HepG2 (cell line): ENCODE measurements around the gene NCAPD2. TPM values are rescaled to one million over a fixed set of nuclear protein-coding genes. Genes with fewer than 3 reads are reported as not detected.

ENCODE experiments used
- ARID5B ChIP-seq: IDR thresholded peaks from 2 replicates; pipeline ENCODE4 v1.4.0; 2020; ENCODE audit warnings: mild to moderate bottlenecking, missing genetic modification reagents
- ASH2L ChIP-seq: fragments of 300-600, 200-600 bp; sonication (generic); IDR thresholded peaks from 2 replicates; pipeline ENCODE4 v1.7.0; 2017; ENCODE audit warnings: low read depth, mild to moderate bottlenecking, moderate library complexity, mixed read lengths, low read length; ENCODE audit not compliant: insufficient read length
- DRAP1 ChIP-seq: IDR thresholded peaks from 2 replicates; pipeline ENCODE4 v1.6.1; 2016; ENCODE audit warnings: missing genetic modification reagents, missing compliant biosample characterization
- ETV5 ChIP-seq: IDR thresholded peaks from 2 replicates; pipeline ENCODE4 v1.6.1; 2018; ENCODE audit warnings: missing biosample characterization, missing genetic modification reagents, inconsistent platforms, borderline replicate concordance
- IRX3 ChIP-seq: sonication (generic); formaldehyde crosslinking; IDR thresholded peaks from 2 replicates; pipeline ENCODE4 v1.8.1; 2023; ENCODE audit warnings: mild to moderate bottlenecking, low read depth, missing genetic modification reagents, borderline replicate concordance
- PAX8 ChIP-seq: sonication (generic); formaldehyde crosslinking; IDR thresholded peaks from 2 replicates; pipeline ENCODE4 v1.8.0; 2022; ENCODE audit warnings: mild to moderate bottlenecking, missing genetic modification reagents, borderline replicate concordance
- PRDM15 ChIP-seq: sonication (generic); formaldehyde crosslinking; IDR thresholded peaks from 2 replicates; pipeline ENCODE4 v1.4.0; 2020; ENCODE audit warnings: missing genetic modification reagents
- XBP1 ChIP-seq: sonication (generic); formaldehyde crosslinking; IDR thresholded peaks from 2 replicates; pipeline ENCODE4 v1.5.0; 2020; ENCODE audit warnings: missing genetic modification reagents
- ZC3H4 ChIP-seq: sonication (generic); formaldehyde crosslinking; IDR thresholded peaks from 2 replicates; pipeline ENCODE4 v1.4.0; 2020; ENCODE audit warnings: missing genetic modification reagents, borderline replicate concordance
- ZNF281 ChIP-seq: sonication (generic); formaldehyde crosslinking; IDR thresholded peaks from 2 replicates; pipeline ENCODE4 v1.4.0; 2020; ENCODE audit warnings: missing genetic modification reagents, borderline replicate concordance
- ZNF430 ChIP-seq: sonication (generic); formaldehyde crosslinking; IDR thresholded peaks from 2 replicates; pipeline ENCODE4 v1.9.0; 2021; ENCODE audit warnings: mild to moderate bottlenecking, missing genetic modification reagents
- ZNF605 ChIP-seq: sonication (generic); formaldehyde crosslinking; IDR thresholded peaks from 2 replicates; pipeline ENCODE4 v1.8.0; 2022; ENCODE audit warnings: mild to moderate bottlenecking, missing genetic modification reagents
- ZNF772 ChIP-seq: sonication (generic); formaldehyde crosslinking; IDR thresholded peaks from 2 replicates; pipeline ENCODE4 v1.5.0; 2020; ENCODE audit warnings: mild to moderate bottlenecking, missing genetic modification reagents
- ZNF773 ChIP-seq: sonication (generic); formaldehyde crosslinking; IDR thresholded peaks from 2 replicates; pipeline ENCODE4 v1.4.0; 2020; ENCODE audit warnings: missing genetic modification reagents, borderline replicate concordance
- polyA plus RNA-seq, 8 experiments: library from polyadenylated mRNA; depleted of rRNA in 3 of 8; stranded (reverse) in 7 of 8; unstranded in 1 of 8; fragments of >200 nt; fragmentation: Illumina TruSeq in 4 of 8; extraction: Trizol in 4 of 8; gene quantifications; 2 replicates each; pipeline versions ENCODE4 v1.2.1 to v1.2.3, GENCODE V29; 2011 to 2016; ENCODE audit warnings: low read depth in 4 of 8, missing spikeins in 1 of 8, mixed read lengths in 1 of 8; ENCODE audit not compliant: insufficient read depth in 1 of 8
- total RNA-seq, 5 experiments: library from RNA; depleted of rRNA; stranded (reverse); fragments of >200 nt; fragmentation: Illumina TruSeq; extraction: Trizol; gene quantifications; 2 replicates each; pipeline ENCODE4 v1.2.3, GENCODE V29; 2016; ENCODE audit warnings: low read depth in 1 of 5

Gene NCAPD2
- total and polyA plus RNA-seq, 2 of the 13 experiments (the other 11 are each of a cell fraction or from before 2014, with no cell fraction given), result 51.1 to 65.6 TPM

- TF ChIP-seq DRAP1 (CRISPR knock-in tag) (peak; percentile 78), IRX3 (CRISPR knock-in tag) (peak; percentile 80; the same call in 1 of the 2 replicates), PAX8 (CRISPR knock-in tag) (no peak), ZNF605 (CRISPR knock-in tag) (peak; percentile 80), PRDM15 (CRISPR knock-in tag) (peak; percentile 85), ZNF773 (CRISPR knock-in tag) (0 out of 2 replicates have a peak, but pooled peaks have one; percentile 67), ZC3H4 (0 out of 2 replicates have a peak, but pooled peaks have one; percentile 27), XBP1 (CRISPR knock-in tag) (0 out of 2 replicates have a peak, but pooled peaks have one; percentile 30), ZNF430 (peak; percentile 66; the same call in 1 of the 2 replicates), ZNF281 (CRISPR knock-in tag) (no peak), ARID5B (CRISPR knock-in tag) (peak; percentile 31), ETV5 (CRISPR knock-in tag) (0 out of 2 replicates have a peak, but pooled peaks have one; percentile 11), ASH2L (peak; percentile 60), ZNF772 (CRISPR knock-in tag) (0 out of 2 replicates have a peak, but pooled peaks have one; percentile 35)
Measured at GRCh38 chr12:6451348-6452244, 42.3 kb upstream of the NCAPD2 start, which contains the start of gene TAPBPL (continued).
